HG02763 (cell line): ENCODE results near the gene HOXC12.

Experiments
- ATAC-seq: cut with Tn5 transposase; IDR thresholded peaks from one replicate; pipeline ENCODE4 v1.9.1; 2021; ENCODE audit warnings: mild to moderate bottlenecking, moderate library complexity; ENCODE audit not compliant: unreplicated experiment

The HOXC12 gene, protein sequence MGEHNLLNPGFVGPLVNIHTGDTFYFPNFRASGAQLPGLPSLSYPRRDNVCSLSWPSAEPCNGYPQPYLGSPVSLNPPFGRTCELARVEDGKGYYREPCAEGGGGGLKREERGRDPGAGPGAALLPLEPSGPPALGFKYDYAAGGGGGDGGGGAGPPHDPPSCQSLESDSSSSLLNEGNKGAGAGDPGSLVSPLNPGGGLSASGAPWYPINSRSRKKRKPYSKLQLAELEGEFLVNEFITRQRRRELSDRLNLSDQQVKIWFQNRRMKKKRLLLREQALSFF

DNA sequence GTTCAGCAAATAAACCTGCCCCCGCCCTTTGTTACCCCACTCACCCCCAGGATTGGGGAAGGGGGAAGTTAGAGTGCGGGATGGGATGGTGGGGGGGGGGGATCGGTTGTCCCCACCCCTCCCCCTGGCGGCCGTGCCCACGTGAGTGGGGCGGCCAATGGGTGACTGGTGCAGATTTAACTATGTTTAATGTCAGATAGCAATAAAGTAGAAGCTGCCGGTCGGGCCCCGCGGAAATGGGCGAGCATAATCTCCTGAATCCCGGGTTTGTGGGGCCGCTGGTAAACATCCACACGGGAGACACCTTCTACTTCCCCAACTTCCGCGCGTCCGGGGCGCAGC, at the start of gene HOXC12:
Gene HOXC12, plus strand, starts transcription at position 210 of the 342 bp plus-strand sequence. Its CDS starts 27 bp downstream, at position 237.
- ATAC-seq: no peak

DNA sequence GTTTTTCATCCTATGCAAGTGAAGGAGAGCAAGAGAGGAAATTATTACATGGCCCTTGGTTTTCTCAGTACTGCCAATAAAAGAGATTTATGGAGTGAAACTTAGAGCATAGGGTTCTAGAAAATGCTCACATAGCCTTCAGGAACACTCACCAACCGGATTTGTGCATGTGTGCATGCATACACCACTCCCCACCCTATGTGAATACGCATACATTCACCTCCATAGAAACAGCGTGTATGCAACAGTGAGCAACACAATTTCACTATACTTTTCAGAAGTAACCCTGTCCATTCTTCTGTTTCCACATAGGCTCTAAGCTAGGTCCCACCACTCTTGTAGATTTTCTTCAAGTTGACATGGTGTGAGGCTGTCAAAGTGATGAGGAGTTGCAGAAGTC, 47.6 kb upstream of the HOXC12 start:
- no peak for ATAC-seq

DNA sequence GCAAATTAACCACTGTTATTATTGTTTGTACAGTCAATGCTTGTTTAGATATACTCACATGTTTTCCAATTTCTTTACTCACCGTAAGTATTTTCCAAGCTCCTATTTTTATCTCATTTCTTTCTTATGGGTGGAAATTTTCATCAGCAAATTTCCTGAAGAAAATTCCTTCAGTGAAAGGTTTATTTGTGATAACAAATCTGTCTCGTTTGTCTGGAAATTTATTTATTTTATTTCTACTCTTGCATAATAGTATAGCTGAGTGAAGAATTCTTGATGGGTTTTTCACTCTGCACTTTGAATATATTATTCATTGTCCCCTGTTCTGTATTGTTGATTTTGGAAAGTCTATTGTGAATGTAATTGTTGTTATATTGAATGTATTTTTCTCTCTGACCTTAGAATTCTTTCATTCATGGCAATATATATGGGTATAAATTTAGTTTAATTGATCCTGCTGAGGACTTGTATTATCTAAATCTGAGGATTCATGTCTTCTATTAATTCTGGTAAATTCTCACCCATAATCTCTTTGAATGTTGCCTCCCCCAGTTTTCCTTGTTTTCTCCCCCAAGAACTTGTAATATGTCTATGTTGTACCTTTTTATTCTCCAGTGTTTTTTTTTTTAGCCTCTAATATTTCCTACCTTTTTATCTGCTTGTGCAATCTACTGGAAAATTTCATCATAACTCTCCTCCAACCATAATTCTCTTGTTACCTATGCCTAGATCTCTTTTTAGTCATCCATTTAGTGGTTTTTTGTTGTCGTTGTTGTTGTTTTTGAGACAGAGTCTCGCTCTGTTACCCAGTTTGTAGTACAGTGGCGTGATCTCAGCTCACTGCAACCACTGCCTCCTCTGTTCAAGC, 37.7 kb upstream of the HOXC12 start:
- no peak for ATAC-seq

DNA sequence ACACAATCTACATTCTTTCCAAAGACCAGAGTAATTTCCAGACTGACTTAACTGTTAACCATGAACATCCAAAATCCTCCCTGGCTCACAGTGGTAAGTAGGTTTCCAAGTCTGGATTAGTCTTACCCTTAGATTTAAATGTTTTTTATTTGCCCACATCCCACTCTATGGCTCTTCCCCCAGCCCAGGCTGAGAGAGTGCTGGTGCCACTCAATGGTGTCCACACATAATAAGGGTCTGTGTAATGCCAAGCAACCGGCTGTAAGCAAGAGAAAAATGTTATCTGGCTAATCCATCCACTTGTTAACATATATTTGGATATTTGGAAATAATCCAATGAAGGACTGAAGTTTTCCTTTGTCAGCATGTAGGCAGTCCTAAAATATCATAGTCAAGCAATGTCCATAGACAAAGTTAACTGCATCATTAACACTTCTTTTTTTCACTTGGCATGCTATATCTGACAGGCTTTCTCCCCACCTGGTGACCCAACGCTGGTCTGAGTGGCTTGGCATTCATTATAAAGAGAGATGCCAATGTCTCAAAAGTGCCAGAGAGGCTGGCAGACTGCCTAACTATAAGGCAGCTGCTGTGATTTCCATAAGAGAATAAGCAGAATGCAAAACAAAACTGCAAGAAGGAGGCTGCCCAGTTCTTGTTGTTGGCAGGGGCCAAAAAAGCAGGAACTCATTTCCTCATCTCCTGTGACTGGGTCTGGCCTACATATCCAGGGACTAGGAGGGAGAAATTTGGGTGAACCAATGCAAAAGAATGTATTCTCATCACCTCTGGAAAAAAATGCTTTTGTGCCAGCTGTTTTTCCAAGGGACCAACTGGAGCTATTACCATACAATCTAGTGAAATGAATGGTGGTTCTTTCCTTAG, 29.9 kb upstream of the HOXC12 start:
- no peak for ATAC-seq

DNA sequence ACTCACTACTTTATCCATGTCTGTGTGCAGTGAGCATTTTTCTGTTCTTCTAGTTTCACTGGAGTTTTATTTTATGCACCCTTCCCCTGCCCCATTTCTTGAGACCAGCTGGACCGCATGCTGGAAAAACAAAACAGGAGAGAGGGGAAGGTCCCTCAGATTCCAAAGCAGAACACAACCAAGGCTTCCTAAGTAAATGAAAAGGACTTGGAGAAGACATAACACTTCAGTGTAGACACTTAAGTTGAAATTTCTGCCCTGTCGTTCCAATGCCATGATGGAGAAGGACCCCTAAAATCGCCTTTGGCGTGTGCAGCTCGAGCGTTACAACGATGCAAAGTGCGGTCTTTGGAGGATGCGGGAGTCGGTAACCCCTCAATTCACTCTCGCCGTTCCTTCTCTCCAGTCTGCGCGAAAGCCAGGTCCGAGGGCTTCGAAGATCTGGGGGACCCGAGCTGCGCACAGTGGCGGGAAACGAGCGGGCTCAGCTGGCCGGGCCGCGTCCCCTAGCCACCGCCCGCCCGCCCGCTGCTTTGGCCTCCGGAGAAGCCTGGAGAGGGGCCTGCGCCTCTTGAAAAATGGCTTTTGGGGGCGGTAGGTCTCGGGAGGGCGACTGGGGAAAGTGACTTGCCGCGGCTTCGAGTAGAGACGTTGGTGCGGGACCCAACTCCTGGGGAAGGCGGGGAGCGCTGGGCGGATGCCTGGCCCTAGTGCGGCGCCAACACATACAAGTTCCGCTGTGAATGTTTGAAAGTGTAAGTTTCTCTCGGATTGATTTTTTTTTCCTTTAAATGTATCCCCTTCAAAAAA, 27.3 kb upstream of the HOXC12 start:
- no peak for ATAC-seq

DNA sequence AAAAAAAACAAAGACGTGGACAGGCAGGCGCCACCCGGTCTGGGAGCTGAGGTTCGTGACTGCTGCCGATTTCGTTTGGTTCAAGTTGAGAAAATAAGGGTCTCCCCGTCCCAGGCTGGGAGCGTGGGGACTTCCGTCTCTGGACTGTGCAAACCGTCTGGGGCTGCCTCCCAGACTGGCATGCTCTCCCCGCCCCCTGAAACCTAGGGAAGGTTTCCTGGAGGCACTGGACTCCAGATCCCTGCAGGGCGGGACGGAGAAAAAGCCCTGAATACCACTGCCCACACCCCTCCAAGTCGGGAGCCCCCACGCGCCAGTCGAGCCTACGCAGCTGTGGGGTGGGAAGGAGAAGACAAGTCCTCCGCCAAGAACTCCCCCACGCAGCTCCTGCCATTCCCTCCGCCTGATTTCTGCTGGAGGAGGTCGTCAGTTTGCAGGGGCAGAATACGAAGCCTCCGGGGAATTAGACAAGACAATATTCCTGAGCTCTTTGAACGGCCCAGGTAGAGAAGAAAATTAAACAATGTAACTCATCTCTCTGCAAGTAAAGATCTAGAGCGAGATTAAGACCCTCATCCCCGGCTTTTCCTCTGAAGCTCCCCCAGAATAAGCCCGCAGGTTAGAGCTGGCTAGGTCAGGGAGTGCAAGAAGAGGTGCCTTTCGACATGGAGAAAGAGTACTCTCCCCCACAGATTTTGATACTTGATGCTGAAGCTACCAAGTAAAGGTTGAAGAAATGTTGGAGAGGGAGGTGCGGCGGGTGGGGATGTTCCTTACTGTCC, 26.5 kb upstream of the HOXC12 start:
- ATAC-seq: no peak

DNA sequence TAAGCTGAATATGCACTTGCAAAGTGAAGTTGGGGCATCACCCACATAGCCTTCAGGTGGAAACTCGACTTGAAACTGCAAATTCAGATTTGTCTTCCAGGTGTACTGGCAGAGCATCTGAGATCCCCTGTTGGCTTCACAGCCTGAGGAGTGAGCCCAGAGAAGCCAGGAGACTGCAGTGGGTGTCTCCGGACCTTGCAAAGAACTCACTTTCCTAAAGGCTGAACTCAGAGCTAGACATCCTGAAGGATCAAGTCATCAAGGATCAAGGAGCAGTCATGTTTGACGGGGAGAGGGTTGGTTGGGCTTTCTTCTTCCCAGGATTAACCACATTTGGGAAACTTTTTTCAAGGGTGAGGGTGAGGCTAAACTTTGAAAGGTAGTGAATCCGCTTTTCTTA, 25.2 kb upstream of the HOXC12 start:
- no peak for ATAC-seq

DNA sequence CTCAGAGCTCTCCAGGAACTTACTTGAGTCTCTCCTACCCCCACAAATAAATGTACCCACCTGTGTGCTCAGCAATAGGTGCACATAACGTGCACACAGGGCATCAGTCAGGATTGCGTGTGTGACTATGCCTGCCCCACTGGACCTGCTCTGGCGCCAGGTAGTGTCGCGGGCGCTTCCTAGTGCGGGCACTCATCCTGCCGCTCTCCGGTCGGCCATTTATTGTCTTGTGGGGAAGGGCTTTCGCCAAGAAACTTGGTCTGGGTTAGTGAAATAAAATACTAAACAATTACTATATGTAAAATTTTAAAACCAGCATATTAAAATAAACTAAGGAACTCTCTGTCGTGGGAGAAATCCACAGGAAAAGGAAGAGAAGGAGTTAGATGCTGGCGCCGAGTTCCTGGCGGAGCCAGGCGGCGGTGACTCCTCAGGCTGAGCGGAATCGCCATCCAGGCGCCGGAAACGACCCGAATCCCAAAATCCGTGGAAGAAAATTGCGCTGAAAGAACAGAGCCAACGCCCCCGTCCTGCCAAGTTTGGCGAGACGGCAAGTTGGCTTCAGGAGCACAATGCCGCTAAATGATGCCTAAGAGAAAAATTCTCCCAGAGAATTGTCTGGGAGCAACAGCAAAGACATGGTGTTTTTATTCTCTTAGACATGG, 24.0 kb upstream of the HOXC12 start:
- ATAC-seq: no peak

DNA sequence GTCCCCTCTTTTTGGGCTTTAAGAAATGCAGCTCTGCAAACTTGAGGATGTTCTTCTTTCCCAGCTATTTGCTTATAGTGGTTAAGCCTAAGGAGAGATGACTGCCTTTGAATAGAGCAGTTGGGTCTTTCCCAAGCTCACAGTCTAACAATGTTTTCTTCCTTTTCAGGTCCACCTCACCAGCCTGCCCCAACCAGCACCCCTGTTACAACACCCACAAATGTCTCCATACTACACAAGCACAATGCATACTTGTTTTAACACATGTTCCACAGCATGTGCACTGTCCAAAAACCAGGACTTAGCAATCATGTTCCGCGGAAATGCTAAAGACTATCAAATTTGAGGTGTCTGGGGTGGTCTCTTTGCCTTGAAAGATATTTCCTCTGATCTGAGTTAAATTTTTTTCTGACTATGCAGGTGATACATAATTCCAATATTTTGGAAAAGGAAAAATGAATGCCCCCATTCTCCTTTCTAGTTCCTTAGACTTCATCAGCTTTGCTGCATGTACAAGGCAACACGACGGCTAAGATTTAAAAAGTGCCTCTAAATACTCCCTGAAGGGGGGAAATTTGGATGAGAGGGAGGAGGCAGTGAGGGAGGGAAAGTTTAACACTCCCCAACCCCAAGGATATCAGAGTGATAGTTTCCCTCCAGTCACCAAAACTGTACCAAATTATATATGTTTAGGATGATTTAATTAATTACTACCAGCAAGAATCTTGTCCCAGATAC, 22.7 kb upstream of the HOXC12 start:
- ATAC-seq: no peak

DNA sequence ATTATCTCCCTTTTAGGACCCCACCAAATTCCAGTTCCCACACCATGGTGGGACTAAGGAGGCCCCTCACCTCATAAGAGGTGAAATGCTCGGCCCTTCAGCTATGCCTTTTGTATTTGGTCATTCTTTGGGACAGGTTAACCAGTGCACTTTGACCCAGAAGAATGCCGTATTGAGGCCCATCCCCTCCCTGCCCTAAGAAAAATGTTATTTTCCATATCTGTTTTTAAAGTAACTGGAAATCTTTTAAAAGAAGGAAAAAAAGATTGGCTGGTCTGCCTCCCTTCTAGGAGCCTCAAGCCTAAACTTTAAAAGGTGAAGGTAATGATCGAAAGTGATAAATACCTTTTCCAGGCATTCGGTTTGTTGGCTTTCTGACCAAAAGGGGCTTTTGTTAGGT, 21.8 kb upstream of the HOXC12 start:
- ATAC-seq: no peak

DNA sequence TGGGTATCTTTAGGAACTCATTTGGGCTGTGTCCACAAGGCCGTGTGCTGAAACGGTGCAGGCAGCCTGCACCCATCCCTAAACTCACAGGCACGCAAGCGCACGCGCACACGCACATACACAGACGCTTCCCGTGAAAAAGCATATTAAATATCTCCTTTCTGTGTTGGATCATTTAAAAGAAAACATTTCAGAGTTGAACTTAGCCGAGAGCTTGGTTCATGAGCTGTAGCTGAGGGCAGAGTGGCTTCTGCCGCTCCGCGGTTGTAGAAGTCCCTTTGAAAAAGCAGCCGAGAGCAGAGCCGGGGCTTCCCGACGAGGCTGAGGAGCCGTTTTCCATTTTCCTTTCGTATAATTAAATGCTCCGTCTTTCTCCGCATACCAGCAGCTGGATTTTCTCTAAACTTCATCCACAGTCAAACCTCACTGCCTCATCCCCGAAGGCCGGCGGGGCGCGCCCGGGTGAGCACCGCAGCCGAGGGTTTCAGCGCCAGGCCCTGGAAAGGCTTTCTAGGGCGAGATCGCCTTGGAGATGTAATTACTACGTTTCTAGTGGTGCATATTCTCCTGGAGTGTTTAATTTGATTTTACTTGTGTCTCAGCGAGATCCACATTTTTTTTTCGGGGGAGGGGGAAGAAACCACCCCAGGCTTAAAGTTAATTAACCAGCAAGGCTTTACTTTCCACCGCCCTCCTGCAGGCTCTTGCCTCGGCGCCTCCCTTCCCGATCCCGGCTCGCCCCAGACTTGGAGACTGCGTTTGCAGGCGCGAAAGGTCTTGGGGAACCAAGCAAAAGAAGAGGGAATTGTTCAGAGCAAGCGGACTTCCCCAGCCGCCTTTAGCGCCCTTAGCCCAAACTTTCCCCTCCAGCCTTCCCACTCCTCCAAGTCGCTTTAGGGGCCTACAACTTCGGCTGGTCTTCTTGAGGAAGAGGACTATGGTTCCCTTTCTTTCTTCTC, 19.0 kb upstream of the HOXC12 start:
- no peak for ATAC-seq

DNA sequence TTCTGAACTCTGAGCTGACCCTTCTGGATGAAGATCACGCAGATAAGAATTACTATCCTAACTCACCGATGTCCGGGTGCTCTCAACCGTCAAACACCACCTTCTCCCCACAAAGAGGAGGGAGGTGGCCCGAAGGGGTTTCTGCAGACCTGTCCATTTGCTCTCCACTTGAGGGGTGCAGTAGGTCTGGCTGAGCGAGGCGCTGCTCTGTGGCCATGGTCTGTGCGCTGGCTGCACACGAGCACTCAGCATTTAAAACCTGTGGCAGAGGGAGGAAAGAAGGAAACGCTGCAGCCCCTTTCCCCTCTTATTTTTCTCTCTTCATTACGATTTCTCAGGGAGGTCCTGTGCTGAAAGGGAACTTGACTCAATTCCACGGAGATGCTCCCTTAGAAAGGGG, 17.6 kb upstream of the HOXC12 start:
- ATAC-seq: no peak

DNA sequence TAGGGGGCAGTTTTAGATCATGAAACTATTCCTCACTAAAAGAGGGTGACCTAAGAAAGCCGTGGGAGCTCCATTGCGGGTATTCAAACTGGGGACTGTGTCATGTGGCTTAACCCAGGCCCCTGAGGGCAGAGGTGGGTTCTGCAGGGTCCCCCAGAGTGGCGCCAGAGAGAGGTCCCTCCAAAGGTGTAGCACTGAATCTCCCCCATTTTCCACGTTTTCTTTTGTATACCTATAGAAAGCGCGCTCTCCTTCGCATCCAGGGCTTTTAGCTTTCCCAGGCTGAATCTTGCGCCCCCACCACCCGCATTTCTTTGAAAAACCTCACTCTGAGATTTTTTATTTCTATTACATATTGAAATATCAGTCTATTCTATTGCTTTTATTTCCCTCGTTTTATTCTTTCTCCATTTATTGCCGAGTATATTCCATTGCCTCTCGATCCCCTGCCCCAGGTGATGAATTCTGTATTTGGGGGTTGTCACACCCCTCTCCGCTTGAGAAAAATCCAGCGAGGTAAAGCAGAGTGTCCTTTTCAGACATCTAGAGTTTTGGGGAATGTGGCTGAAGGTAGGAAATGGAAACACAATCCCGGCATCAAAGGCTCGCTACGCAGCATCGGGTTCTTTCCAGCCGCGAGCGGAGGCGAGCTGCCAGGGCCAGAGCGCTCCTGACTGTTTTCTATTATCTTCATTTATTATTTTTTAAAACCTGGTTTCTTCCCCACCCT, 16.9 kb upstream of the HOXC12 start:
- no peak for ATAC-seq

DNA sequence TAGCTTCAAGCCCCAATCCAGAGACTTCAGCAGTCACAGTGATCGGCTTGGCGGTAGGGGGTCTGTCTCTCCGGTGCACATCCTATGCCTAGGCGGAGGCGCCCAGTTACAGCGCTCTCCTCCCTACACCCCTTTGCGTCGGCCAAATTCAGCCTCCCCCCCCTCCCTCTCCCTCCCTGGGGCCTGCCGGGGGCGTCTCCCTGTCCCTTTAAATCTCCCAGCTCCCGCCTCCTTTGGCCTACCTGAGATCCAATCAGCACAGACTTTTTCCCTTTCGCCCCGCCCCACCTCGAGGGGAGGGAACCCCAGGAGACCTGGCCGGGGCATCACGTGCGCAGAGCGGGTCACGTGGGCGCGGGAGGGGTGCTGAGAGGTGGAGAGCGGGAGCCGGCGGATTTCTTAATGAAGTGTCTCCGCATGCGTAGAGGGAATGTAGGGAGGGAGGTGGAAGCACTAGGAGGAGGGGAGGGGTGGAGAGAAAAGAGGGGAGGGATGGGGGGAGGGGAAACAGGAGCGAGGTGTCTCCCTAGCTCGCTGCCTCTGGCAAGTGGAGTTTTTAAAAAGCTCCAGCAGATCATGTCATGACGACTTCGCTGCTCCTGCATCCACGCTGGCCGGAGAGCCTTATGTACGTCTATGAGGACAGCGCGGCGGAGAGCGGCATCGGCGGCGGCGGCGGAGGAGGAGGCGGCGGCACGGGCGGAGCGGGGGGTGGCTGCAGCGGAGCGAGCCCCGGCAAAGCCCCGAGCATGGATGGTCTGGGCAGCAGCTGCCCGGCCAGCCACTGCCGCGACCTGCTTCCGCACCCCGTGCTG, 16.2 kb upstream of the HOXC12 start, which contains the start of gene HOXC13:
Gene HOXC13, plus strand, starts transcription at position 506 of the 815 bp plus-strand sequence. Its CDS starts 76 bp downstream, at position 582.
- no peak for ATAC-seq

DNA sequence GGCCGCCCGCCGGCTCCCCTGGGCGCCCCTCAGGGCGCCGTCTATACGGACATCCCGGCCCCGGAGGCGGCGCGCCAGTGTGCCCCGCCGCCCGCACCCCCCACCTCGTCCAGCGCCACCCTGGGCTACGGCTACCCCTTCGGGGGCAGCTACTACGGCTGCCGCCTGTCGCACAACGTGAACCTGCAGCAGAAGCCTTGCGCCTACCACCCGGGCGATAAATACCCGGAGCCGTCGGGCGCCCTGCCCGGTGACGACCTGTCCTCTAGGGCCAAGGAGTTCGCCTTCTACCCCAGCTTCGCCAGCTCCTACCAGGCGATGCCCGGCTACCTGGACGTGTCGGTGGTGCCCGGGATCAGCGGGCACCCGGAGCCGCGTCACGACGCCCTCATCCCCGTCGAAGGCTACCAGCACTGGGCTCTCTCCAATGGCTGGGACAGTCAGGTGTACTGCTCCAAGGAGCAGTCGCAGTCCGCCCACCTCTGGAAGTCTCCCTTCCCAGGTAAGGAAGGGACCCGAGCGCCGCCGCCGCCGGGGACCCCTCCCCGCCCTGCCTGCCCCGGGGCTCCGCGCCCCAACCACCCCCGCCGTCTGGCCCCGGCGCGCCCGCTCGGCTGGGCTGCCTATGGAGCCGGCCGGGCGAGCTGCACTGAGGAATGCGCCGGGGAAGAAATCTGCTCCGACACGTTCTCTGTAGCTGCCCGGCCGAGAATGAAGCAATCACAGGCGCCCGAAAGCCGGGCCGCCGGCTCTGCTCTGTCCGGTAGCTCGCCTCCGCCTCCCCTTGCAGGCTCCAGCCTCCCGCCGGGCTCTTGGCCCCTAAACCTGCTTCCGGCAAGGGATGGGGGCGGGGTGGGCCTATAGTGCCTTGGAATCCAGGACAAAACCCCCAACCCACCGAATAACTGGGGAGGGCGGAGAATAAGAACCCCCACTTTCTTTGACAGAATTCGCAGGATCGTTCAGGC, 15.3 kb upstream of the HOXC12 start:
- no peak for ATAC-seq
